Transverse colon (tissue), 1 donor: ENCODE data around the gene CNOT3.

Experiments used
- EP300 ChIP-seq: sonication (generic); formaldehyde crosslinking; IDR thresholded peaks from one replicate; pipeline ENCODE4 v1.6.1; 2017; ENCODE audit warnings: antibody characterized with exemption, low read depth
- POLR2A ChIP-seq: fragments of 450-650 bp; IDR thresholded peaks from one replicate; pipeline ENCODE4 v1.6.1; 2016; ENCODE audit warnings: antibody characterized with exemption, mild to moderate bottlenecking, moderate library complexity

DNA sequence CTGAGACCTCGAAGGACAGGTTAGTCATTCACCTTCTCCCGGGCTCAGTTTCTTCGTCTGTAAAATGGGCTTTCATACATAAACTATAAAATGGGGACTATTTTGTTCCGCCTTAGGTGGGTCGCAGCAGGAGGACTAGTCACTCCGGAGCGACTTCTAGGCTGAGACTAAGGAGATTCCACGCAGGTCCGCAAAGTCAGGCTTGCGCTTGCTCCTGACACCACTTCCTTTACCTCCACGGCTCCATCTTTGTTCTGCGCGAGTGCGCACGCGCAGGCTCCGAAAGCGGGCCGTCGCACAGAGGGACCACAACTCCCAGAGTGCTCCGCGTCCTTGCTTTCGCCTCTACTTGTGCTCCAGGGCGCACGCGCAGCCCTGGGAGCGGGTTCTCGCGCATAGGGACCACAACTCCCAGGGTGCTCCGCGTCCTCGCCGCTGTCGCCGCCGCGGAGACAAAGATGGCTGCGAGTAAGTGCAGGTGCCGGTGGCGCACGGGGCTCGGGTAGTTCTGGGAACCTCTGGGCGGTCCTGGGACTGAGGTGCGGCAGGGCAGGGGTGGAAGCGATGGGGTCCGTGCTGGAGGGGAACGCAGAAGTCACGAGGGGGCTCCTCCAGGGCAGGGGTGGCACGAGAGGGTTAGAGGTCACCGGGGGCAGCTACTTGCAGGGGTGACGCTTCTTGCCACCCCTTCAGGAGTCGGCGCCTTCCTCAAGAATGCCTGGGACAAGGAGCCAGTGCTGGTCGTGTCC is 35.0 kb upstream of the CNOT3 start, which contains the start of gene NDUFA3:
- TF ChIP-seq EP300: no peak
- TF ChIP-seq POLR2A: peak; percentile 84
